SW480 (cell line): ENCODE results near the gene WWC1.
A peak's percentile ranks its signal among the peaks of the same experiment; 100 is the strongest.

Source experiments
- DNase-seq: peaks from one replicate; pipeline ENCODE4 v3.0.0-alpha.2; 2016; ENCODE audit warnings: low spot score

WWC1 gene

GRCh38 chr5:168494057-168494555, 202.7 kb downstream of the WWC1 start:
- no peak for DNase-seq

- DNase-seq = no peak
Measured at GRCh38 chr5:168502563-168503237, 211.3 kb downstream of the WWC1 start.

- DNase-seq = peak; percentile 31
Measured at GRCh38 chr5:168513861-168514428, 222.5 kb downstream of the WWC1 start.
